SK-N-MC (cell line): ENCODE measurements around the gene PGM2L1.

ENCODE experiments used
- EZH2 ChIP-seq: fragments of 200-600 bp; sonication (generic); IDR thresholded peaks from one replicate; pipeline ENCODE4 v1.6.1; 2017; ENCODE audit warnings: antibody characterized with exemption
- FOXP2 ChIP-seq: optimal IDR thresholded peaks from 2 replicates; pipeline ENCODE3; 2011; ENCODE audit warnings: mild to moderate bottlenecking, moderate library complexity; ENCODE audit not compliant: insufficient read depth; ENCODE audit errors: extremely low read length, control extremely low read depth
- POLR2AphosphoS5 ChIP-seq: IDR thresholded peaks from 2 replicates; pipeline ENCODE4 v1.6.1; 2012; ENCODE audit warnings: mild to moderate bottlenecking, low read depth, low read length, borderline replicate concordance

- no peak for TF ChIP-seq POLR2AphosphoS5
- no peak for TF ChIP-seq EZH2
- no peak for TF ChIP-seq FOXP2
Observed at GRCh38 chr11:74311352-74311926, 86.8 kb downstream of the PGM2L1 start, which contains the start of gene P4HA3.
